ENCODE results near the gene NFYA.
A peak's percentile ranks its signal among the peaks of the same experiment; 100 is the strongest.

NFYA gene

DNA sequence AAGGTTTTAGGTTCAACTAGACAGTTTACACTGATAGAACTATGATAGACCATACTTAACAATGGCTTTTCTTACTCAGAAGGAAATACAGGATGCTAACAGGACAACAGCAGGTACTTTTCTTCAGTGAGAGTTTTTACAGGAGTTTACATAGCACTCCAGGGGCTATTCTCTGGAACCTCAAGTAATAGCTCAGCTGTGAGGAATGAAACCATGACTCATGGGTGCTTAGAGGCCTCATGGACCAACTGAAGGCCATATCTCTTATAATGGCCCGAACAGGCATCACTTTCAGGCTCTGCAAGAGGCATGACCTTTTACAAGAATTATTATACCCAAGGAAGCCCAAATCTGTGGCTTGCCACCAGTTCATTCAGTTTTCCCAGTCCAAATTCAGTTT is 49.6 kb downstream of the NFYA start:
- DNase-seq, result no peak

DNA sequence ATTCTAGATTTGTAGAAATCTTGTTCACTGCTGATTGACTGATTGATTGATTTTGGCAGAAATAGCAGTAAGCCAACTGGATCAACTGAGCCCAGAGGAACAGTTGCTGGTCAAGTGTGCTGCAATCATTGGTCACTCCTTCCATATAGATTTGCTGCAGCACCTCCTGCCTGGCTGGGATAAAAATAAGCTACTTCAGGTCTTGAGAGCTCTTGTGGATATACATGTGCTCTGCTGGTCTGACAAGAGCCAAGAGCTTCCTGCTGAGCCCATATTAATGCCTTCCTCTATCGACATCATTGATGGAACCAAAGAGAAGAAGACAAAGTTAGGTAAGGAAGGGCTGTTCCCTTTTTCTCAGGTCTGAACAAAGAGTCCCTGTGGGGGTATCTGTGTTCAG is 50.1 kb downstream of the NFYA start:
- no peak for DNase-seq

DNA sequence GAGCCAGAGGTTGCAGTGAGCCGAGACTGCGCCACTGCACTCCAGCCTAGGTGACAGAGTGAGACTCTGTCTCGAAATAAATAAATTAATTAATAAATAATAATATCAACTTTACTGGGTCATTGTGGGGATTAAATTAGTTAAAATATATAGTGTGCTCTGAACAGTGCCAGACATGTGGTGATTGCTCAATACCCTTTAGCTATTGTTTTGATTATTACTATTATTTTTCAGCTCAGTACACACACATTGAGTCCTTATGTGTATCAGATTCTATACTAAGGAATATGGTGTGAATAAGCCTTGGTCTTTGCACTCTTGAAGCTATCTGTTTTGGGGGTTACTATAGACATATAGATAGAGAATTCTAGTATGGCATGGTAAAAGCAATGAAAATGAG is 52.5 kb downstream of the NFYA start:
- DNase-seq, result no peak

DNA sequence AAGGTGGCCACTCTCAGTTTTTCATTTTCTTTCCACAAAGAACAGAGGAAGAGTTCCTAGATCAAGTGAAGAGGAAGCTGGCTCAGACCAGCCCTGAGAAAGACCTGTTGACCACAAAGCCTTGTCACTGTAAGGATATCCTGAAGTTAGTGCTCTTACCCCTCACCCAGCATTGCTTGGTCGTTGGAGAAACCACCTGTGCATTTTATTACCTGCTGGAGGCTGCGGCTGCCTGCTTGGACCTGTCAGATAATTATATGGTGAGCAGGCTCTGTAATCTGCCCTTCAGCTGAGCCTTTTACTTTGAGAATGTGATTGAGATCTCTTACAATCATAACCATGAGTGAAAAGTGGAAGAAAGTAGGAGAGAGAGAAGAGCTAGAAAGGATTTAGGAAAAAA is 59.5 kb downstream of the NFYA start:
- peak; percentile 36 for DNase-seq

DNA sequence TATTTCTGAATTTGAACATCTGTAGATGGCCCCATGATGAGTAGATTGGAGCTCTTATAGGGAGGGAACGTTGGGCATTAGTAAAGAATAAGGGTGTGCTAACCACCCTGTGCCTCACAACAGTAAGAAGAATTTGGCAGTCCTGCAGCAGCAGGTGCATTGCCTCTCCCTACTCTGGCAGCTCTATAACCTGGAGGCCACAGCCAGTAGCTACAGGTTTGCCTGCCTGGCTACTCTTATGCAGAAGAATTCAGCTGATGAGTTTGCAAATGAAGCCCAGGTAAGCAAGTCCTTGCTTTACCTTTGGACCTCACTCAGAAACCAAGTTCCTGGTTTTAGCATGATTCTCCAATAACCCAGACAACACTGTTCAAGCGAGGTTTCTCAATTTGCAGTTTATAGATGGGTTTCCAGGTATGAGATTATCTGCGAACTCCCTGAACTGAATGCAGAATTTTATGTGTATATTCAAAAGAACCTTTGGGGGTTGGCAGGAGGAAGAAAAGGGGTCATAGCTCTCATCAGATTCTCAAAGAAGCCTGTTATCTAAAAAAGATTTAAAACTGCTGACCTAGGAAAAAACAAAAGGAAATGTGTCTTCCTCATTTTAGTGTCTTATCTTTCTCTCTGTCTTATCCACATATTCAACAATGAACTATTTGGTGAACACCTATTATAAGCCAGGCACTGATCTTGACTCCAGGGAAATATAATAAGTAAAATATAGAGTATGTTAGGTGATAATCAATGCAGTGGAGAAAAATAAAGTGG is 62.5 kb downstream of the NFYA start:
- DNase-seq, result no peak

DNA sequence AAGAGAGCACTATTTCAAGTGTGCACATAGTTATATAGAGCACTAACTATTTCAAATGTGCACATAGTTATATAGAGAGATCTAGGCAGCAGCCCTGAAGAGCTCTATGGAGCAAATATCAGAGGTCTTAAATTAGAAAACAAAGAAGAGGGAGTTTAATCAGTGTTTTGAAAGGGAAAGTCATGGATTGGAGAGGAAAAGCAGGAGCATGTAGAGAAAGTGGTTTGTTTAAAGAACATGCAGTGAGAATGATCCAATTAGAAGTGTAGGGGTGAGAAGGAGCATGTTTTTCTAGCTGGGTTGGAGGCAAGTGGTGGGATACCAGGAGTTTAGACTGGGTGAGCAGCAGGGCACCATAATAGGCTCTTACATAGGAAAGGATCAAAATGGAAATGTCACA is 64.1 kb downstream of the NFYA start:
- DNase-seq, result no peak

DNA sequence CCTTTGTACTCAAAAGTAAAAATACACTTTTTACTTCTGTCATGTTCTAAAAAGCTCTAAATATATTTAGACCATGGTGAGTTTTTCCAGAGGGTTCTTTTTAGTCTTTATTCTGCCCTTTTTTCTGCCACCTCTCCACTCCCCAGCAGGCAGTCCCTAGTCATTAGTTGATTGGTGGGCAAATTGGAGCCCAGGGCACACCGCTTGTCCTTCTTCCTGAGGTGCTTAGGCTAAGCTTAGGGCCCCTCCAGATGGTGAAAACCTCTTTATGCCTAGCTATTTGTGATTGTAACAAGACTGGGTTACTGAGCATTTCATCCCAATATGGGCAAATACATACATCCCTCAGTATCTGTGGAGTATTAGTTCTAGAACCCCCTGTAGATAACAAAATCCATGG is 75.1 kb downstream of the NFYA start:
- DNase-seq, result no peak
